Measurements from ENCODE around the gene ARHGEF12. TPM values are rescaled to one million over a fixed set of nuclear protein-coding genes. Genes with fewer than 3 reads are reported as not detected.

ARHGEF12 gene
- total and polyA plus RNA-seq, 2 donors (not counting 1 experiment from before 2014, with no cell fraction given), result 2.0 to 21.6 TPM

DNA sequence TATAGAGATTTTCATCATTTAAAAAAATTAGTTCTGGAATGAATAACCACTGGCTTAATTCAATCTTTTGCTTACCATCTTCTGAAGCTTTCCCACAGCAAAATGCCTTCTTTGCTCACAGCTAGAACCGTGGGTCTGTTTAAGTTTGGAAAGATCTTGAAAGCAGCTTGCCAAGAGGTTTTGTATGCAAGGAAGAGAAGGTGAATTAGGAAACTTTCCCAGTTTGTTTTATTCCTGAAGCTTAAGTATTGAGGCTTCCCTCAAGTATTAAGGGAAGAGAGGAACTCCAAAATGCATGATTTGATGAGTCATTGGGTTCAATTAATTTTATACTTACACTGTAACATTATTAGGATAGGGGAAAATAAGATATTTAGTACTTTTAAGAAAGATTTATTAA is 1.9 kb upstream of the ARHGEF12 start:
- TF ChIP-seq, protein P1, sequence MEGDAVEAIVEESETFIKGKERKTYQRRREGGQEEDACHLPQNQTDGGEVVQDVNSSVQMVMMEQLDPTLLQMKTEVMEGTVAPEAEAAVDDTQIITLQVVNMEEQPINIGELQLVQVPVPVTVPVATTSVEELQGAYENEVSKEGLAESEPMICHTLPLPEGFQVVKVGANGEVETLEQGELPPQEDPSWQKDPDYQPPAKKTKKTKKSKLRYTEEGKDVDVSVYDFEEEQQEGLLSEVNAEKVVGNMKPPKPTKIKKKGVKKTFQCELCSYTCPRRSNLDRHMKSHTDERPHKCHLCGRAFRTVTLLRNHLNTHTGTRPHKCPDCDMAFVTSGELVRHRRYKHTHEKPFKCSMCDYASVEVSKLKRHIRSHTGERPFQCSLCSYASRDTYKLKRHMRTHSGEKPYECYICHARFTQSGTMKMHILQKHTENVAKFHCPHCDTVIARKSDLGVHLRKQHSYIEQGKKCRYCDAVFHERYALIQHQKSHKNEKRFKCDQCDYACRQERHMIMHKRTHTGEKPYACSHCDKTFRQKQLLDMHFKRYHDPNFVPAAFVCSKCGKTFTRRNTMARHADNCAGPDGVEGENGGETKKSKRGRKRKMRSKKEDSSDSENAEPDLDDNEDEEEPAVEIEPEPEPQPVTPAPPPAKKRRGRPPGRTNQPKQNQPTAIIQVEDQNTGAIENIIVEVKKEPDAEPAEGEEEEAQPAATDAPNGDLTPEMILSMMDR (IDR thresholded peaks at IDR 0.05), result no peak
- TF ChIP-seq EZH2 (IDR thresholded peaks at IDR 0.05; ENCODE audit: borderline replicate concordance, insufficient read depth, low read depth, low read length, poor library complexity, severe bottlenecking), result no peak
- Histone ChIP-seq H3K79me2 (ENCODE audit: control insufficient read depth, insufficient read depth, low read length) (peaks cover 5% of the 10 kb centered on the region), H3K27me3 (replicated peaks in 1 of 4; ENCODE audit: control extremely low read depth in 1 of 4, control insufficient read depth in 3 of 4, insufficient read depth in 4 of 4, low read length in 3 of 4) (peaks cover 0 to 35% (median 29%) of the 10 kb centered on the region in 4 experiments), H3K4me2 (replicated peaks; ENCODE audit: low read depth, low read length, poor library complexity, severe bottlenecking) (no peak overlapping the region), H3K9ac (ENCODE audit: low read length) (no peak overlapping the region), H3K27ac (ENCODE audit: low read length in 2 of 2) (no peak overlapping the region), H3K4me3 (ENCODE audit: control extremely low read depth in 1 of 5, extremely low read depth in 1 of 5, insufficient read depth in 1 of 5, low read depth in 2 of 5, low read length in 4 of 5) (no peak overlapping the region), H4K20me1 (ENCODE audit: control insufficient read depth, insufficient read depth, low read length, poor library complexity, severe bottlenecking) (peaks cover 21% of the 10 kb centered on the region), H3K9me3 (ENCODE audit: control extremely low read depth in 1 of 3, control insufficient read depth in 2 of 3, insufficient read depth in 1 of 3, low read length in 2 of 3) (peaks cover 0 to 2% (median 0%) of the 10 kb centered on the region in 3 donors), H3K36me3 (replicated peaks in 1 of 2; ENCODE audit: control extremely low read depth in 1 of 2, control insufficient read depth in 1 of 2, extremely low read depth in 1 of 2, insufficient read depth in 2 of 2, low read length in 1 of 2) (no peaks in the 10 kb centered on the region), H2AFZ (ENCODE audit: insufficient read depth, low read depth, low read length, poor library complexity, severe bottlenecking) (no peak overlapping the region), H3K4me1 (ENCODE audit: control insufficient read depth in 2 of 2, insufficient read depth in 2 of 2, low read length in 2 of 2) (peaks cover 22 to 27% of the 10 kb centered on the region in 2 donors)
- Mint-ChIP-seq H3K27ac (no peak overlapping the region), H3K27me3 (peaks cover 45% of the 10 kb centered on the region), H3K9me3 (ENCODE audit: insufficient read depth) (no peaks in the 10 kb centered on the region), H3K4me3 (no peak overlapping the region), H3K4me1 (peaks cover 27% of the 10 kb centered on the region)
- ATAC-seq (ENCODE audit: low read depth), result no peak
- POLR2A ChIA-PET, result no interaction called here
- no CpG with 5 or more reads among the region's 1 CpG for WGBS (ENCODE audit: insufficient coverage)
- CTCF ChIA-PET, result interaction anchor here (0.7 to 3.2 kb wide), 11 partner anchors 11 to 860 kb away, joined by 3 to 50 read pairs (median 4); no protein-coding TSS in a partner anchor
- intact Hi-C loops (cut with micrococcal nuclease), result loop anchor here (10.0 kb wide), 2 partner anchors 90 to 960 kb away; partner anchors contain the start of gene SC5D
- no peak for DNase-seq

DNA sequence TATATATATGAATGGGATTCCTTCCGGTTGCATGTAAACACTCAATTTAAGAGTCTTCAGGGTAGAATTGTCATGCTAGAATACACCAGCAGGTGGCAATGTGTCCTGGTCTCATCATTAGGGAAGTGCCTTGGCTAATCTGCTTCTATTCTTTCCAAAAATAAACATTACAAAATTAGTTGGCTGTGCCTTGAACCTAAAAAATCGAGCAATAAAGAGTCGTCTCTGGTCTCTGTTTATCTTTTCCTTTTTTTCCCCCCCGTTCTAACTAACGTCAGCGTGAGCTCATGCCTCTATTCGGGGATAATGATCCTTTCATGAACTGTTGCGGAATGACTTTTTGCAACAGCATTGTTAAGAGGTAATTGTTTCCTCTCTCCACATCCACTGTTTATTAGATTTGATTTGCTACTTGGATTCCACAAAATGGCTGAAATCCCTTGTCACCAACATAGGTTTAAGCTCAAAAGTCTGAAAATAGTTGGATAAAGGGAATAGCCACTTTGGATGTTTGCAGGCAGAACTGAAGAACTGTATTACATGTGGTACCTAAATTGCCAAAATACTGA is 1.2 kb upstream of the ARHGEF12 start:
- intact Hi-C loops (cut with micrococcal nuclease), result loop anchor here (5.0 to 10.0 kb wide), 4 partner anchors 90 to 960 kb away; partner anchors contain the start of genes GRIK4, NECTIN1 and SC5D
- Histone ChIP-seq H3K79me2 (ENCODE audit: control insufficient read depth, insufficient read depth, low read length) (peaks cover 12% of the 10 kb centered on the region), H3K9ac (ENCODE audit: low read length) (peak overlapping the region; percentile 77), H3K27me3 (replicated peaks in 1 of 4; ENCODE audit: control extremely low read depth in 1 of 4, control insufficient read depth in 3 of 4, insufficient read depth in 4 of 4, low read length in 3 of 4) (peaks cover 0 to 39% (median 33%) of the 10 kb centered on the region in 4 experiments), H2AFZ (ENCODE audit: insufficient read depth, low read depth, low read length, poor library complexity, severe bottlenecking) (peak overlapping the region; percentile 82), H3K36me3 (replicated peaks in 1 of 2; ENCODE audit: control extremely low read depth in 1 of 2, control insufficient read depth in 1 of 2, extremely low read depth in 1 of 2, insufficient read depth in 2 of 2, low read length in 1 of 2) (no peaks in the 10 kb centered on the region), H3K4me1 (ENCODE audit: control insufficient read depth in 2 of 2, insufficient read depth in 2 of 2, low read length in 2 of 2) (peaks cover 22 to 33% of the 10 kb centered on the region in 2 donors), H3K9me3 (ENCODE audit: control extremely low read depth in 1 of 3, control insufficient read depth in 2 of 3, insufficient read depth in 1 of 3, low read length in 2 of 3) (peaks cover 0 to 2% (median 0%) of the 10 kb centered on the region in 3 donors), H4K20me1 (ENCODE audit: control insufficient read depth, insufficient read depth, low read length, poor library complexity, severe bottlenecking) (peaks cover 26% of the 10 kb centered on the region), H3K4me2 (replicated peaks; ENCODE audit: low read depth, low read length, poor library complexity, severe bottlenecking) (peak overlapping the region; percentile 97), H3K4me3 (ENCODE audit: control extremely low read depth in 1 of 5, extremely low read depth in 1 of 5, insufficient read depth in 1 of 5, low read depth in 2 of 5, low read length in 4 of 5) (peak overlapping the region in 4 of 5 experiments; percentile 67 to 77 (median 76)), H3K27ac (ENCODE audit: low read length in 2 of 2) (no peak overlapping the region)
- H3K9me3 Mint-ChIP-seq (ENCODE audit: insufficient read depth), result no peaks in the 10 kb centered on the region
- DNase-seq, result peak; percentile 84
- peaks cover 33% of the 10 kb centered on the region for H3K4me1 Mint-ChIP-seq
- peak overlapping the region; percentile 28 for H3K27ac Mint-ChIP-seq
- POLR2A ChIA-PET, result no interaction called here
- peak overlapping the region; percentile 82 for H3K4me3 Mint-ChIP-seq
- peaks cover 48% of the 10 kb centered on the region for H3K27me3 Mint-ChIP-seq
- peak; percentile 35 for ATAC-seq (ENCODE audit: low read depth)
- TF ChIP-seq, protein P1 (IDR thresholded peaks at IDR 0.05), result peak; percentile 78
- no peak for TF ChIP-seq EZH2 (IDR thresholded peaks at IDR 0.05; ENCODE audit: borderline replicate concordance, insufficient read depth, low read depth, low read length, poor library complexity, severe bottlenecking)
- CTCF ChIA-PET, result interaction anchor here (0.8 to 3.2 kb wide), 15 partner anchors 12 to 859 kb away, joined by 3 to 50 read pairs (median 3); partner anchors contain the start of genes GRIK4 and NECTIN1
- WGBS (ENCODE audit: insufficient coverage), result 0% methylated on average over 2 of the region's 8 CpGs
